PFSK-1 (cell line): Measurements from ENCODE around the gene CCR5AS.

Source experiments
- FOXP2 ChIP-seq: optimal IDR thresholded peaks from 2 replicates; pipeline ENCODE3; 2011; ENCODE audit warnings: borderline replicate concordance, control low read depth, inconsistent platforms; ENCODE audit not compliant: insufficient read depth; ENCODE audit errors: extremely low read length, extremely low read depth
- POLR2AphosphoS5 ChIP-seq: IDR thresholded peaks from 2 replicates; pipeline ENCODE4 v1.6.1; 2012; ENCODE audit warnings: low read depth, mild to moderate bottlenecking, control low read depth, low read length, moderate library complexity
- SIN3A ChIP-seq: IDR thresholded peaks from 2 replicates; pipeline ENCODE4 v1.6.1; 2012; ENCODE audit warnings: mild to moderate bottlenecking, low read length, moderate library complexity, borderline replicate concordance; ENCODE audit not compliant: insufficient read depth
- TAF1 ChIP-seq: IDR thresholded peaks from 2 replicates; pipeline ENCODE4 v1.6.1; 2012; ENCODE audit warnings: low read length, control low read depth, borderline replicate concordance; ENCODE audit not compliant: insufficient read depth
- TF ChIP-seq, protein P1 (sequence below), 2 experiments: IDR thresholded peaks; 2 replicates each; pipeline versions ENCODE4 v1.6.1 to v1.8.0; 2011 to 2012; ENCODE audit warnings: low read depth in 2 of 2, low read length in 2 of 2, control low read depth in 1 of 2, inconsistent platforms in 1 of 2, mild to moderate bottlenecking in 1 of 2, moderate library complexity in 1 of 2; ENCODE audit not compliant: insufficient read depth in 1 of 2

The CCR5AS gene

DNA sequence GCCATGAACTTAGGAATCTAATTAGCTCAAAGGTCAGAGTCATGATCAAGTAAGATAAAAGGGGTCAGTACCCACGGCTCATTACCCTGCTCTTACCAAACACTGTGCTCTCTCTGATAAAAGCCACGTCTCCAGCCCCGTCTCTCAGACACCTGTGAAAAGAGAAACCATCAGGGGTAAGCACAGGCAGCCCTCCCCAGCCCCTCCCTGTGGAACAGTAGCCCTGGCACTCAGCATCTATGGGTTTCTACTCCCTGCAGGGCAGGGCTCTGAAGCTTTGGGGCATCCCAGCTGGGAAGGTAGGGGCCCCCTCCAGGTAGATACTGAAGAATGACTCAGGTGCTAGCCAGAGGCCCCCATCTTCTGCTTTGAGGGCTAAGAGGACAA, 47.3 kb upstream of the CCR5AS start:
- TF ChIP-seq TAF1: no peak
- TF ChIP-seq SIN3A: no peak
- TF ChIP-seq FOXP2: no peak
- no peak for TF ChIP-seq POLR2AphosphoS5
- TF ChIP-seq, protein P1, sequence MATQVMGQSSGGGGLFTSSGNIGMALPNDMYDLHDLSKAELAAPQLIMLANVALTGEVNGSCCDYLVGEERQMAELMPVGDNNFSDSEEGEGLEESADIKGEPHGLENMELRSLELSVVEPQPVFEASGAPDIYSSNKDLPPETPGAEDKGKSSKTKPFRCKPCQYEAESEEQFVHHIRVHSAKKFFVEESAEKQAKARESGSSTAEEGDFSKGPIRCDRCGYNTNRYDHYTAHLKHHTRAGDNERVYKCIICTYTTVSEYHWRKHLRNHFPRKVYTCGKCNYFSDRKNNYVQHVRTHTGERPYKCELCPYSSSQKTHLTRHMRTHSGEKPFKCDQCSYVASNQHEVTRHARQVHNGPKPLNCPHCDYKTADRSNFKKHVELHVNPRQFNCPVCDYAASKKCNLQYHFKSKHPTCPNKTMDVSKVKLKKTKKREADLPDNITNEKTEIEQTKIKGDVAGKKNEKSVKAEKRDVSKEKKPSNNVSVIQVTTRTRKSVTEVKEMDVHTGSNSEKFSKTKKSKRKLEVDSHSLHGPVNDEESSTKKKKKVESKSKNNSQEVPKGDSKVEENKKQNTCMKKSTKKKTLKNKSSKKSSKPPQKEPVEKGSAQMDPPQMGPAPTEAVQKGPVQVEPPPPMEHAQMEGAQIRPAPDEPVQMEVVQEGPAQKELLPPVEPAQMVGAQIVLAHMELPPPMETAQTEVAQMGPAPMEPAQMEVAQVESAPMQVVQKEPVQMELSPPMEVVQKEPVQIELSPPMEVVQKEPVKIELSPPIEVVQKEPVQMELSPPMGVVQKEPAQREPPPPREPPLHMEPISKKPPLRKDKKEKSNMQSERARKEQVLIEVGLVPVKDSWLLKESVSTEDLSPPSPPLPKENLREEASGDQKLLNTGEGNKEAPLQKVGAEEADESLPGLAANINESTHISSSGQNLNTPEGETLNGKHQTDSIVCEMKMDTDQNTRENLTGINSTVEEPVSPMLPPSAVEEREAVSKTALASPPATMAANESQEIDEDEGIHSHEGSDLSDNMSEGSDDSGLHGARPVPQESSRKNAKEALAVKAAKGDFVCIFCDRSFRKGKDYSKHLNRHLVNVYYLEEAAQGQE (IDR thresholded peaks at IDR 0.05; ENCODE audit: insufficient read depth in 1 of 2, low read depth in 2 of 2, low read length in 2 of 2): no peak

DNA sequence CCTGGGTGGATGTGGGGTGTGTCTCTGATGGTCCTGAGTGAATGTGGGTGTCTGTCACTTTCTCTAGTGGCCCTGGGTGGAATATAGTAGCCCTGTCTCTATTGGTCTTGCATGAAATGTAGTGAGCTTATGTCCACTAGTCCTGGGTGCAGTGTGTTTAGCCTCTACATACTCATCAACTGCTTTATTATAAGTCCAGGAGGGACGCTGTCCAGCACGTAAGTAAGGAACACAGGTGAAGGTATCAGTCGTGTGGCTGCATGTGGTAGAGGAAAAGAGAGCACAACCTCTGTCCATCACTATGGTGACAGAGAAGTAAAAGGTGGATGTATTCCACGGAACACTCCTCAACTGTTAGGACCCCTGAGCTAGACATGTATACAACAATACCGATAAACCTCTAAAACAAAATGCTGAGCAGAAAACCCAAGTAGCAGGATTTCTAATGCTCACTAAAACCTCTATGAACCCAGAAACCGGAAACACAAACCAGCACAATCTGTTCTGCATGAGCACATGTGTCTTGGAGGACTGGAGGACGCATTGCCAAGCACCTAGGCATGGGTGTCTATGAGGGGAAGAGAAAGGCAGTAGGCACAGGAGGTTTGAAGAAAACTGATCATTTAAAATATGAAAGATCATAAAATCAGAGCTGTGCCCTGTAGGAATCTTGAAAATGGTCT, 46.8 kb upstream of the CCR5AS start:
- TF ChIP-seq POLR2AphosphoS5 (no peak), FOXP2 (no peak), SIN3A (no peak), TAF1 (no peak)
- TF ChIP-seq, protein P1 (IDR thresholded peaks at IDR 0.05; ENCODE audit: insufficient read depth in 1 of 2, low read depth in 2 of 2, low read length in 2 of 2): no peak

DNA sequence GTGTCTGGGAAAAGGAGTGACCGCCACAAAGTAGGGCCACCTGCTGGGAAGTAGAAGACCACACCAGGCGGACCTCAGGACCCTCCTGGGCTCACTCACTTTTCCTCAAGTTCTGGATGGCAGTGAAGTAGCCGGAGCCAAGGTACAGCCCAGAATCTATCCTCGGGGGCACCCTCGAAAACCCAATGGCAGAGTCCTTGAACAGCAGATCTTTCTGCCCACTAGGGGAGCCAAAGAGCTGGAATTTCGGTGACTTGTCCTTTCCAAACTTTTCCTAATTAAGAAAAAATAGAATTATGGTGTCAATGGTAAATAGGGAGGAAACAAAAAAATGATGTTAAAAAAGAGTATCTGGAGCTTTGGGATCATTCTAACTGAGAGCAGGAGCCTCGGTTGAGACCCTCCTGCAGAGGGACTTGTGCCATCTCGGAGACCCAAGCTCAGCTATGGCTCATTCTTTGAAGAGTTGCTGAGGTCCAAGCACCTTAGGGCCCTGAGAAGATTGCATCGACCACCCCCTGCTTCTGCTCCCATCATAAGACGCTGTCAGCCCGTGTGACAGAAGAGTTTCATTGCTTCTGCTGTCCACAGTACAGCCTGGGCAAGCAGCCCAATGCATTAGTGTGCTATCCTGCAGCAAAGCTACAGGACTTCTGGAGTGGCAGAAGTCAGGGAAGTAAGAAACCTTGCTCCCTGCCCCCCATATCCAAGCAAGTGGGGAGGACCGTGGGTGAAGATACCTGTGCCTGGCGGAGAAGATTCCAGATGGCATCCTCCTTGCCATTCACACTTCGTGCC, 43.1 kb upstream of the CCR5AS start:
- TF ChIP-seq TAF1 (no peak), SIN3A (no peak), FOXP2 (no peak), POLR2AphosphoS5 (no peak)
- TF ChIP-seq, protein P1 (IDR thresholded peaks at IDR 0.05; ENCODE audit: insufficient read depth in 1 of 2, low read depth in 2 of 2, low read length in 2 of 2): no peak

DNA sequence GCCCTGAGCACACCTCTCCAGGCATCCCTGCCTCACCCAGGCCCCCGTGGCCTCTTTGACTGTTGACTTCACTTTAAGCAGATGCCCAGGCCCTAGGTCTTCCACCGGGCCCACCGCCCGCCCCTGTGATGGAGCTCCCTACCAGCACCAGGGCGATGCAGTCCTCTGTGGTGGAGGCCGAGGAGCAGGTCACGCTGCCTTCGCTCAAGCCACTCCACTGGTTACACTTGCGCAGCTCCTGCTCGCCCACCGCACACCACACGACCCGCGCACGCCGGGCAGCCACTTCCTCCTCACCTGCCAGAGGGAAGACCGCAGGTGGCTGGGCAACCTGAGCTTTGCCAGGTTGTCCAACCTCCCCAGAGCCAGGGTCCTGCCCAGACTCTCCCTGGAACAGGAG, 41.9 kb upstream of the CCR5AS start:
- TF ChIP-seq FOXP2 (no peak), TAF1 (no peak), POLR2AphosphoS5 (no peak), SIN3A (no peak)
- TF ChIP-seq, protein P1 (IDR thresholded peaks at IDR 0.05; ENCODE audit: insufficient read depth in 1 of 2, low read depth in 2 of 2, low read length in 2 of 2): no peak
